ENCODE measurements around the gene ZHX3. TPM values are rescaled to one million over a fixed set of nuclear protein-coding genes. Genes with fewer than 3 reads are reported as not detected.
A peak's percentile ranks its signal among the peaks of the same experiment; 100 is the strongest.

Gene ZHX3
- total and polyA plus RNA-seq, 2 of the 13 experiments (the other 11 are each of a cell fraction or from before 2014, with no cell fraction given) = 8.4 to 11.7 TPM

DNA sequence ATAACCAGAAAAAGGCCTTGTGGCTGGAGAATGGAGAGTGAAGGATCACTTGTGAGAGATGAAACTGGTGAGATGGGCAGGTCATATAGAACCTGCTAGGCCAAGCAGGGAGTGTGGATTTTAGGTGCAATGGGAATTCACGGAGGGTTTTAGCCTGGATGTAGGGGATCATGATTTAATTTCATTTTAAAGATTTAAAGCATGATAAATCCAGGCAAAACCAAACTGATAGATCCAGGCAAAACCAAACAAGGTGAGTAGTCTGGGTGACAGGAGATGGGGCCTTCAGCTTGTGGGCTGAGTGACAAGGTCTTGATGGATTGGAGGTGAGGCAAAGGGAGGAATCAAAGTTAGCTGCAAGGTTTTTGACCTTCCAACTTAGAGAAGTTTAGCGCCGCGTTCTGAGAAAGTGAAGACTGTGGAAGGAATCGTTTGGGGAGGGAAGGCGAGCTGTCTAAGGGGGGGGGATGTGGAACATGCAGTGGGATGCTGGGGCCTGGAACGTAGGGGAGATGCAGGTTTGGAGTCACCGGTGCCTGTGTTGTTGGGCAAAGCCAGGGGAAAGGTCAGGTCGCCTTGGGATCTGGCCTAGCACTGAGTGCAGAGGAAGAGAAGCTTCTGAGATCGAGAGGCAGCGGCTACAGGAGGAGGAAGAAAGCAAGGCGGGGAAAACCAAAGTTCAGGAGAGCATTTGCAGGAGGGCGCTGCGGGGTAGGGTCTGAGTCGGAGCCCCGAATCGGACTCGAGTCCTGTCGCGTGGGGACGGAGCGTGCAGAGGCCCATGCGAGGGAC lies 181.4 kb downstream of the ZHX3 start (continued):
- TF ChIP-seq, protein P1, sequence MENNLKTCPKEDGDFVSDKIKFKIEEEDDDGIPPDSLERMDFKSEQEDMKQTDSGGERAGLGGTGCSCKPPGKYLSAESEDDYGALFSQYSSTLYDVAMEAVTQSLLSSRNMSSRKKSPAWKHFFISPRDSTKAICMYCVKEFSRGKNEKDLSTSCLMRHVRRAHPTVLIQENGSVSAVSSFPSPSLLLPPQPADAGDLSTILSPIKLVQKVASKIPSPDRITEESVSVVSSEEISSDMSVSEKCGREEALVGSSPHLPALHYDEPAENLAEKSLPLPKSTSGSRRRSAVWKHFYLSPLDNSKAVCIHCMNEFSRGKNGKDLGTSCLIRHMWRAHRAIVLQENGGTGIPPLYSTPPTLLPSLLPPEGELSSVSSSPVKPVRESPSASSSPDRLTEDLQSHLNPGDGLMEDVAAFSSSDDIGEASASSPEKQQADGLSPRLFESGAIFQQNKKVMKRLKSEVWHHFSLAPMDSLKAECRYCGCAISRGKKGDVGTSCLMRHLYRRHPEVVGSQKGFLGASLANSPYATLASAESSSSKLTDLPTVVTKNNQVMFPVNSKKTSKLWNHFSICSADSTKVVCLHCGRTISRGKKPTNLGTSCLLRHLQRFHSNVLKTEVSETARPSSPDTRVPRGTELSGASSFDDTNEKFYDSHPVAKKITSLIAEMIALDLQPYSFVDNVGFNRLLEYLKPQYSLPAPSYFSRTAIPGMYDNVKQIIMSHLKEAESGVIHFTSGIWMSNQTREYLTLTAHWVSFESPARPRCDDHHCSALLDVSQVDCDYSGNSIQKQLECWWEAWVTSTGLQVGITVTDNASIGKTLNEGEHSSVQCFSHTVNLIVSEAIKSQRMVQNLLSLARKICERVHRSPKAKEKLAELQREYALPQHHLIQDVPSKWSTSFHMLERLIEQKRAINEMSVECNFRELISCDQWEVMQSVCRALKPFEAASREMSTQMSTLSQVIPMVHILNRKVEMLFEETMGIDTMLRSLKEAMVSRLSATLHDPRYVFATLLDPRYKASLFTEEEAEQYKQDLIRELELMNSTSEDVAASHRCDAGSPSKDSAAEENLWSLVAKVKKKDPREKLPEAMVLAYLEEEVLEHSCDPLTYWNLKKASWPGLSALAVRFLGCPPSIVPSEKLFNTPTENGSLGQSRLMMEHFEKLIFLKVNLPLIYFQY (CRISPR knock-in tag; IDR thresholded peaks at IDR 0.05; ENCODE audit: borderline replicate concordance) = no peak
- TF ChIP-seq ZNF282 (IDR thresholded peaks at IDR 0.05; ENCODE audit: partially characterized antibody) (no peak), RARG (CRISPR knock-in tag; IDR thresholded peaks at IDR 0.05; ENCODE audit: low read depth) (no peak), AHR (CRISPR knock-in tag; IDR thresholded peaks at IDR 0.05) (no peak), PAX8 (CRISPR knock-in tag; IDR thresholded peaks at IDR 0.05; ENCODE audit: borderline replicate concordance) (no peak), NFKB2 (CRISPR knock-in tag; IDR thresholded peaks at IDR 0.05; ENCODE audit: borderline replicate concordance) (no peak), ZFP1 (CRISPR knock-in tag; IDR thresholded peaks at IDR 0.05) (0 out of 2 replicates have a peak, but pooled peaks have one; percentile 4), ZNF501 (CRISPR knock-in tag; IDR thresholded peaks at IDR 0.05) (no peak), HDAC6 (IDR thresholded peaks at IDR 0.05; ENCODE audit: low read depth, low read length) (no peak), ZFP82 (CRISPR knock-in tag; IDR thresholded peaks at IDR 0.05; ENCODE audit: borderline replicate concordance) (no peak), GLI4 (CRISPR knock-in tag; IDR thresholded peaks at IDR 0.05; ENCODE audit: borderline replicate concordance) (peak; percentile 37)
- TF ChIP-seq, protein P2, sequence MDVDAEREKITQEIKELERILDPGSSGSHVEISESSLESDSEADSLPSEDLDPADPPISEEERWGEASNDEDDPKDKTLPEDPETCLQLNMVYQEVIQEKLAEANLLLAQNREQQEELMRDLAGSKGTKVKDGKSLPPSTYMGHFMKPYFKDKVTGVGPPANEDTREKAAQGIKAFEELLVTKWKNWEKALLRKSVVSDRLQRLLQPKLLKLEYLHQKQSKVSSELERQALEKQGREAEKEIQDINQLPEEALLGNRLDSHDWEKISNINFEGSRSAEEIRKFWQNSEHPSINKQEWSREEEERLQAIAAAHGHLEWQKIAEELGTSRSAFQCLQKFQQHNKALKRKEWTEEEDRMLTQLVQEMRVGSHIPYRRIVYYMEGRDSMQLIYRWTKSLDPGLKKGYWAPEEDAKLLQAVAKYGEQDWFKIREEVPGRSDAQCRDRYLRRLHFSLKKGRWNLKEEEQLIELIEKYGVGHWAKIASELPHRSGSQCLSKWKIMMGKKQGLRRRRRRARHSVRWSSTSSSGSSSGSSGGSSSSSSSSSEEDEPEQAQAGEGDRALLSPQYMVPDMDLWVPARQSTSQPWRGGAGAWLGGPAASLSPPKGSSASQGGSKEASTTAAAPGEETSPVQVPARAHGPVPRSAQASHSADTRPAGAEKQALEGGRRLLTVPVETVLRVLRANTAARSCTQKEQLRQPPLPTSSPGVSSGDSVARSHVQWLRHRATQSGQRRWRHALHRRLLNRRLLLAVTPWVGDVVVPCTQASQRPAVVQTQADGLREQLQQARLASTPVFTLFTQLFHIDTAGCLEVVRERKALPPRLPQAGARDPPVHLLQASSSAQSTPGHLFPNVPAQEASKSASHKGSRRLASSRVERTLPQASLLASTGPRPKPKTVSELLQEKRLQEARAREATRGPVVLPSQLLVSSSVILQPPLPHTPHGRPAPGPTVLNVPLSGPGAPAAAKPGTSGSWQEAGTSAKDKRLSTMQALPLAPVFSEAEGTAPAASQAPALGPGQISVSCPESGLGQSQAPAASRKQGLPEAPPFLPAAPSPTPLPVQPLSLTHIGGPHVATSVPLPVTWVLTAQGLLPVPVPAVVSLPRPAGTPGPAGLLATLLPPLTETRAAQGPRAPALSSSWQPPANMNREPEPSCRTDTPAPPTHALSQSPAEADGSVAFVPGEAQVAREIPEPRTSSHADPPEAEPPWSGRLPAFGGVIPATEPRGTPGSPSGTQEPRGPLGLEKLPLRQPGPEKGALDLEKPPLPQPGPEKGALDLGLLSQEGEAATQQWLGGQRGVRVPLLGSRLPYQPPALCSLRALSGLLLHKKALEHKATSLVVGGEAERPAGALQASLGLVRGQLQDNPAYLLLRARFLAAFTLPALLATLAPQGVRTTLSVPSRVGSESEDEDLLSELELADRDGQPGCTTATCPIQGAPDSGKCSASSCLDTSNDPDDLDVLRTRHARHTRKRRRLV (CRISPR knock-in tag; IDR thresholded peaks at IDR 0.05) = peak; percentile 88; the same call in 1 of the 2 replicates
- TF ChIP-seq, protein P3, sequence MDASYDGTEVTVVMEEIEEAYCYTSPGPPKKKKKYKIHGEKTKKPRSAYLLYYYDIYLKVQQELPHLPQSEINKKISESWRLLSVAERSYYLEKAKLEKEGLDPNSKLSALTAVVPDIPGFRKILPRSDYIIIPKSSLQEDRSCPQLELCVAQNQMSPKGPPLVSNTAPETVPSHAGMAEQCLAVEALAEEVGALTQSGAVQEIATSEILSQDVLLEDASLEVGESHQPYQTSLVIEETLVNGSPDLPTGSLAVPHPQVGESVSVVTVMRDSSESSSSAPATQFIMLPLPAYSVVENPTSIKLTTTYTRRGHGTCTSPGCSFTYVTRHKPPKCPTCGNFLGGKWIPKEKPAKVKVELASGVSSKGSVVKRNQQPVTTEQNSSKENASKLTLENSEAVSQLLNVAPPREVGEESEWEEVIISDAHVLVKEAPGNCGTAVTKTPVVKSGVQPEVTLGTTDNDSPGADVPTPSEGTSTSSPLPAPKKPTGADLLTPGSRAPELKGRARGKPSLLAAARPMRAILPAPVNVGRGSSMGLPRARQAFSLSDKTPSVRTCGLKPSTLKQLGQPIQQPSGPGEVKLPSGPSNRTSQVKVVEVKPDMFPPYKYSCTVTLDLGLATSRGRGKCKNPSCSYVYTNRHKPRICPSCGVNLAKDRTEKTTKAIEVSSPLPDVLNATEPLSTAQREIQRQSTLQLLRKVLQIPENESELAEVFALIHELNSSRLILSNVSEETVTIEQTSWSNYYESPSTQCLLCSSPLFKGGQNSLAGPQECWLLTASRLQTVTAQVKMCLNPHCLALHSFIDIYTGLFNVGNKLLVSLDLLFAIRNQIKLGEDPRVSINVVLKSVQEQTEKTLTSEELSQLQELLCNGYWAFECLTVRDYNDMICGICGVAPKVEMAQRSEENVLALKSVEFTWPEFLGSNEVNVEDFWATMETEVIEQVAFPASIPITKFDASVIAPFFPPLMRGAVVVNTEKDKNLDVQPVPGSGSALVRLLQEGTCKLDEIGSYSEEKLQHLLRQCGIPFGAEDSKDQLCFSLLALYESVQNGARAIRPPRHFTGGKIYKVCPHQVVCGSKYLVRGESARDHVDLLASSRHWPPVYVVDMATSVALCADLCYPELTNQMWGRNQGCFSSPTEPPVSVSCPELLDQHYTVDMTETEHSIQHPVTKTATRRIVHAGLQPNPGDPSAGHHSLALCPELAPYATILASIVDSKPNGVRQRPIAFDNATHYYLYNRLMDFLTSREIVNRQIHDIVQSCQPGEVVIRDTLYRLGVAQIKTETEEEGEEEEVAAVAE (CRISPR knock-in tag; IDR thresholded peaks at IDR 0.05; ENCODE audit: borderline replicate concordance) = no peak
- TF ChIP-seq, protein P4, sequence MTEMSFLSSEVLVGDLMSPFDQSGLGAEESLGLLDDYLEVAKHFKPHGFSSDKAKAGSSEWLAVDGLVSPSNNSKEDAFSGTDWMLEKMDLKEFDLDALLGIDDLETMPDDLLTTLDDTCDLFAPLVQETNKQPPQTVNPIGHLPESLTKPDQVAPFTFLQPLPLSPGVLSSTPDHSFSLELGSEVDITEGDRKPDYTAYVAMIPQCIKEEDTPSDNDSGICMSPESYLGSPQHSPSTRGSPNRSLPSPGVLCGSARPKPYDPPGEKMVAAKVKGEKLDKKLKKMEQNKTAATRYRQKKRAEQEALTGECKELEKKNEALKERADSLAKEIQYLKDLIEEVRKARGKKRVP (CRISPR knock-in tag; IDR thresholded peaks at IDR 0.05) = no peak
